H1 (cell line): Measurements from ENCODE around the gene DRAP1.

Experiments
- BRCA1 ChIP-seq: IDR thresholded peaks from 2 replicates; pipeline ENCODE4 v1.6.1; 2012; ENCODE audit warnings: low read depth, low read length, improper control_type of control experiment
- EP300 ChIP-seq, 2 experiments: IDR thresholded peaks; 1 replicate in 1 of 2; 2 replicates in 1 of 2; pipeline ENCODE4 v1.6.1; 2011 to 2012; ENCODE audit warnings: low read depth in 2 of 2, low read length in 2 of 2, mild to moderate bottlenecking in 2 of 2, borderline replicate concordance in 1 of 2, inconsistent platforms in 1 of 2, moderate library complexity in 1 of 2
- EZH2 ChIP-seq: fragments of 200-600 bp; sonication (generic); IDR thresholded peaks from 2 replicates; pipeline ENCODE4 v1.7.1; 2012; ENCODE audit warnings: low read depth, mild to moderate bottlenecking, moderate library complexity, low read length, inconsistent platforms; ENCODE audit not compliant: severe bottlenecking
- FOSL1 ChIP-seq: IDR thresholded peaks from 2 replicates; pipeline ENCODE4 v1.6.1; 2011; ENCODE audit warnings: mild to moderate bottlenecking, low read depth, low read length, moderate library complexity; ENCODE audit not compliant: insufficient read depth
- KDM5A ChIP-seq: fragments of 200-600 bp; IDR thresholded peaks from 2 replicates; pipeline ENCODE4 v1.7.1; 2012; ENCODE audit warnings: mild to moderate bottlenecking, low read length, inconsistent platforms, mixed read lengths
- POLR2A ChIP-seq, 2 experiments: IDR thresholded peaks; 1 replicate in 1 of 2; 2 replicates in 1 of 2; pipeline ENCODE4 v1.6.1; 2011; ENCODE audit warnings: low read depth in 2 of 2, low read length in 2 of 2, mild to moderate bottlenecking in 2 of 2; ENCODE audit errors: control extremely low read depth in 1 of 2
- RFX5 ChIP-seq: IDR thresholded peaks from 2 replicates; pipeline ENCODE4 v1.6.1; 2011; ENCODE audit warnings: low read depth, low read length, improper control_type of control experiment, borderline replicate concordance
- SIX5 ChIP-seq: IDR thresholded peaks from 2 replicates; pipeline ENCODE4 v1.6.1; 2011; ENCODE audit warnings: mild to moderate bottlenecking, low read depth, low read length
- TF ChIP-seq, protein P1 (sequence below), 3 experiments: IDR thresholded peaks; 1 replicate in 2 of 3; 2 replicates in 1 of 3; pipeline versions ENCODE4 v1.5.1 to v1.6.1; 2011; ENCODE audit warnings: low read length in 3 of 3, mild to moderate bottlenecking in 3 of 3, inconsistent platforms in 2 of 3, low read depth in 1 of 3, moderate library complexity in 1 of 3; ENCODE audit not compliant: insufficient read depth in 1 of 3; ENCODE audit errors: control extremely low read depth in 1 of 3

DNA sequence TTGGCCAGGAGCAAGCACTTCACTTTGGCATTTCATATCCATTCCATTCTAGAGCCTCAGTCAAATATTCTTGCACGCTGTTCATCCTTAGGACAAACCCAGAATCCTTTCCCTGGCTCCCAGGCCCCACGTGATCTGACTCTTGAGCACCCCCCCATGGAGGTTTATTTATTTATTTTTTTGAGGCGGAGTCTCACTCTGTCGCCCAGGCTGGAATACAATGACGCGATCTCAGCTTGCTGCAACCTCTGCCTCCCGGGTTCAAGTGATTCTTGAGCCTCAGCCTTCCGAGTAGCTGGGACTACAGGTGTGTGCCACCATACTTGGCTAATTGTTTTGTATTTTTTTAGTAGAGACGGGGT, 13.3 kb downstream of the DRAP1 start:
- TF ChIP-seq EP300 (IDR thresholded peaks at IDR 0.05; ENCODE audit: borderline replicate concordance in 1 of 2, low read depth in 2 of 2, low read length in 2 of 2) (no peak), SIX5 (no peak), RFX5 (no peak), KDM5A (no peak), POLR2A (IDR thresholded peaks at IDR 0.05; ENCODE audit: control extremely low read depth in 1 of 2, low read depth in 2 of 2, low read length in 2 of 2) (no peak), BRCA1 (no peak), FOSL1 (no peak), EZH2 (no peak)
- TF ChIP-seq, protein P1, sequence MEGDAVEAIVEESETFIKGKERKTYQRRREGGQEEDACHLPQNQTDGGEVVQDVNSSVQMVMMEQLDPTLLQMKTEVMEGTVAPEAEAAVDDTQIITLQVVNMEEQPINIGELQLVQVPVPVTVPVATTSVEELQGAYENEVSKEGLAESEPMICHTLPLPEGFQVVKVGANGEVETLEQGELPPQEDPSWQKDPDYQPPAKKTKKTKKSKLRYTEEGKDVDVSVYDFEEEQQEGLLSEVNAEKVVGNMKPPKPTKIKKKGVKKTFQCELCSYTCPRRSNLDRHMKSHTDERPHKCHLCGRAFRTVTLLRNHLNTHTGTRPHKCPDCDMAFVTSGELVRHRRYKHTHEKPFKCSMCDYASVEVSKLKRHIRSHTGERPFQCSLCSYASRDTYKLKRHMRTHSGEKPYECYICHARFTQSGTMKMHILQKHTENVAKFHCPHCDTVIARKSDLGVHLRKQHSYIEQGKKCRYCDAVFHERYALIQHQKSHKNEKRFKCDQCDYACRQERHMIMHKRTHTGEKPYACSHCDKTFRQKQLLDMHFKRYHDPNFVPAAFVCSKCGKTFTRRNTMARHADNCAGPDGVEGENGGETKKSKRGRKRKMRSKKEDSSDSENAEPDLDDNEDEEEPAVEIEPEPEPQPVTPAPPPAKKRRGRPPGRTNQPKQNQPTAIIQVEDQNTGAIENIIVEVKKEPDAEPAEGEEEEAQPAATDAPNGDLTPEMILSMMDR (IDR thresholded peaks at IDR 0.05; ENCODE audit: control extremely low read depth in 1 of 3, insufficient read depth in 1 of 3, low read depth in 1 of 3, low read length in 3 of 3) = peak in 1 of 3 experiments; percentile 31; a peak in 1 of 4 replicates
